ENCODE measurements around the gene PAQR6.

Gene PAQR6

DNA sequence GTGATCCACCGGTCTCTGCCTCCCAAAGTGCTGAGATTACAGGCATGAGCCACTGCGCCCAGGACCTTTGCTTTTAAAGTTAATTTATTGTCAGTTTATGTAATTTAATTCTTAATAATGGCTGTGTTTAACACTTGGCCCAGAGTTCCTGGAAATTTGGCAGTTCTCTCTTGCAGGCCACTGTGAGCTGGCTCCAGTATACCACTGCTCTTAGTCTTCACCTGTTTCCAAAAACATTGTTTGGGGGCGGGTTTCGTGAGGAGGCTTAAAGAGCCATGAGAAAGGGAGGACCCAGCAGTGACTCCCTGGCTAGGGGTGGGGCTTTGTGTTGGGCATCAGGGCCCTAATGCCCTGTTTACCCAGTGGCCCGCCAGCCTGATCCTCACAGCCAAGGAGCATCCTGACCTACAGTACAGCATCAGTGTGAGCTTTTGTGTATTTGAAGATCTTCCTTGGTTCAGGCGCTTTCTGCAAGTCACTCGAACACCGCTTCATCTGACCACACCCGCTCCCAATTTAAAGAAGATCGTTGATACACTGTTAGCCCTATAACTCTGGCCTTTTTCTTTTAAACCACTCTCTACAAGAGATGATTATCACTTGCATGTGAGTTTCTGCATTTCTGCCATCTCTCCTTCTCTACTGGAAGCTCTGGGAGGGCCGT, 17.9 kb downstream of the PAQR6 start:
- H3K4me3 ChIP-seq (ENCODE audit: control insufficient read depth, low read depth, low read length): no peak overlapping the region
- no peak for DNase-seq (ENCODE audit: low read depth)
- TF ChIP-seq CTCF (IDR thresholded peaks at IDR 0.05; ENCODE audit: control insufficient read depth, insufficient read depth, low read depth, low read length, missing control alignments): no peak

- no peak for DNase-seq (ENCODE audit: low read depth)
- H3K4me3 ChIP-seq (ENCODE audit: control insufficient read depth, low read depth, low read length): no peak overlapping the region
- TF ChIP-seq CTCF (IDR thresholded peaks at IDR 0.05; ENCODE audit: control insufficient read depth, insufficient read depth, low read depth, low read length, missing control alignments): no peak
Observed at GRCh38 chr1:156228501-156228900, 19.4 kb downstream of the PAQR6 start.

GRCh38 chr1:156226782-156227181, 21.1 kb downstream of the PAQR6 start:
- no peak overlapping the region for H3K4me3 ChIP-seq (ENCODE audit: control insufficient read depth, low read depth, low read length)
- no peak for DNase-seq (ENCODE audit: low read depth)
- TF ChIP-seq CTCF (IDR thresholded peaks at IDR 0.05; ENCODE audit: control insufficient read depth, insufficient read depth, low read depth, low read length, missing control alignments): no peak

GRCh38 chr1:156226116-156226538, 21.7 kb downstream of the PAQR6 start:
- DNase-seq (ENCODE audit: low read depth): no peak
- TF ChIP-seq CTCF (IDR thresholded peaks at IDR 0.05; ENCODE audit: control insufficient read depth, insufficient read depth, low read depth, low read length, missing control alignments): no peak
- H3K4me3 ChIP-seq (ENCODE audit: control insufficient read depth, low read depth, low read length): no peak overlapping the region

DNA sequence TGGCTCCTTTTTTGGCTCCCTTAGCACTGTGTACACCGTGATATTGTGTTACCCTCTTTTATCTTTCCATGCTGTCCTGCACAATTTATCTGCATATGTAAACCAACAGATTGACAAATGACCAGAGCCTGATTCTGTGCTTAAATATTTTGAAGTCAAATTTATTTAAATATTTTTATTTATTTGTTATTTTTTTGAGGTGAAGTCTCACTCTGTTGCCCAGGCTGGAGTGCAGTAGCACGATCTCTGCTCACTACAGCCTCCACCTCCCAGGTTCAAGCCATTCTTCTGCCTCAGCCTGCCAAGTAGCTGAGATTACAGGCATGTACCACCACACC, 22.2 kb downstream of the PAQR6 start:
- H3K4me3 ChIP-seq (ENCODE audit: control insufficient read depth, low read depth, low read length): no peak overlapping the region
- no peak for DNase-seq (ENCODE audit: low read depth)
- no peak for TF ChIP-seq CTCF (IDR thresholded peaks at IDR 0.05; ENCODE audit: control insufficient read depth, insufficient read depth, low read depth, low read length, missing control alignments)

GRCh38 chr1:156221986-156222692, 25.7 kb downstream of the PAQR6 start:
- no peak for TF ChIP-seq CTCF (IDR thresholded peaks at IDR 0.05; ENCODE audit: control insufficient read depth, insufficient read depth, low read depth, low read length, missing control alignments)
- no peak for DNase-seq (ENCODE audit: low read depth)
- no peak overlapping the region for H3K4me3 ChIP-seq (ENCODE audit: control insufficient read depth, low read depth, low read length)

All from AG09309 (cell line).